IMR-90 (cell line): ENCODE data around the gene EIF3K. TPM values are rescaled to one million over a fixed set of nuclear protein-coding genes. Genes with fewer than 3 reads are reported as not detected.

Source experiments
- ATAC-seq: fragments of 200-7000 bp; cut with Tn5 transposase; 2 replicates; pipeline ENCODE4 v1.9.1; 2020; ENCODE audit warnings: low read depth, mild to moderate bottlenecking, moderate library complexity
- BruUV-seq: library from RNA; stranded (reverse); fragments of 400-500 nt; replicated peaks from 2 replicates; lab custom pipeline; 2021; lab: Mats Ljungman, UMichigan
- CTCF ChIA-PET: fragments of 300-600 bp; formaldehyde crosslinking; extraction: SDS; loops from one replicate; lab custom pipeline; 2021; ENCODE audit warnings: antibody characterized with exemption; lab: Yijun Ruan, JAX
- POLR2A ChIA-PET: fragments of 300-600 bp; sonication (Branson Sonifier 250); formaldehyde crosslinking; loops from one replicate; lab custom pipeline; 2022; ENCODE audit warnings: antibody characterized with exemption; ENCODE audit not compliant: unreplicated experiment; lab: Charles Lee
- DNase-seq: peaks from one replicate; pipeline ENCODE4 v3.0.0; 2013
- H2AFZ ChIP-seq: replicated peaks from 2 replicates; pipeline ENCODE3; 2013; ENCODE audit warnings: low read length, mild to moderate bottlenecking; ENCODE audit not compliant: poor library complexity
- H2AK5ac ChIP-seq: 2 replicates; pipeline ENCODE4 v1.6.1; 2013; ENCODE audit warnings: low read depth, low read length, inconsistent platforms
- H2AK9ac ChIP-seq: replicated peaks from 2 replicates; pipeline ENCODE3; 2013; ENCODE audit warnings: mild to moderate bottlenecking, low read depth, low read length, moderate library complexity; ENCODE audit not compliant: poor library complexity
- H2BK120ac ChIP-seq: 2 replicates; pipeline ENCODE4 v1.6.1; 2013; ENCODE audit warnings: low read depth, low read length, inconsistent platforms
- H2BK15ac ChIP-seq: 3 replicates; pipeline ENCODE4 v1.6.1; 2013; ENCODE audit warnings: low read depth, low read length, inconsistent platforms
- H2BK20ac ChIP-seq: 2 replicates; pipeline ENCODE4 v1.6.1; 2013; ENCODE audit warnings: low read depth, mild to moderate bottlenecking, inconsistent platforms, low read length, moderate library complexity
- H2BK5ac ChIP-seq: 2 replicates; pipeline ENCODE4 v1.6.1; 2013; ENCODE audit warnings: mild to moderate bottlenecking, low read depth, low read length, inconsistent platforms; ENCODE audit not compliant: poor library complexity, severe bottlenecking
- H3K14ac ChIP-seq: replicated peaks from 2 replicates; pipeline ENCODE4 v1.6.1; 2013; ENCODE audit warnings: low read depth, low read length, inconsistent platforms
- H3K18ac ChIP-seq: 2 replicates; pipeline ENCODE4 v1.6.1; 2013; ENCODE audit warnings: low read depth, low read length, control low read depth
- H3K23ac ChIP-seq: 2 replicates; pipeline ENCODE4 v1.6.1; 2013; ENCODE audit warnings: low read depth, low read length, inconsistent platforms
- H3K27ac ChIP-seq: 2 replicates; pipeline ENCODE4 v1.5.1; 2013; ENCODE audit warnings: mild to moderate bottlenecking, control low read depth, low read length; ENCODE audit not compliant: insufficient read depth
- H3K27me3 ChIP-seq: 2 replicates; pipeline ENCODE4 v1.6.1; 2013; ENCODE audit warnings: low read length; ENCODE audit not compliant: control insufficient read depth, insufficient read depth
- H3K36me3 ChIP-seq: 2 replicates; pipeline ENCODE4 v1.6.1; 2013; ENCODE audit warnings: low read length, mixed read lengths; ENCODE audit not compliant: control insufficient read depth, insufficient read depth
- H3K4ac ChIP-seq: 2 replicates; pipeline ENCODE4 v1.6.1; 2013; ENCODE audit warnings: low read depth, low read length, inconsistent platforms
- H3K4me1 ChIP-seq: 2 replicates; pipeline ENCODE4 v1.6.1; 2013; ENCODE audit warnings: low read length, mixed read lengths; ENCODE audit not compliant: control insufficient read depth, insufficient read depth
- H3K4me2 ChIP-seq: 2 replicates; pipeline ENCODE4 v1.6.1; 2013; ENCODE audit warnings: low read depth, mild to moderate bottlenecking, control low read depth, low read length, moderate library complexity
- H3K4me3 ChIP-seq: 2 replicates; pipeline ENCODE4 v1.5.1; 2013; ENCODE audit warnings: low read depth, mild to moderate bottlenecking, control low read depth, low read length, moderate library complexity; ENCODE audit not compliant: insufficient read depth
- H3K56ac ChIP-seq: 2 replicates; pipeline ENCODE4 v1.6.1; 2013; ENCODE audit warnings: low read length, inconsistent platforms; ENCODE audit not compliant: insufficient read depth; ENCODE audit errors: extremely low read depth
- H3K79me1 ChIP-seq, 2 experiments: 2 replicates each; pipeline ENCODE4 v1.6.1; 2013; ENCODE audit warnings: low read length in 2 of 2, inconsistent platforms in 1 of 2, low read depth in 1 of 2
- H3K9ac ChIP-seq: 2 replicates; pipeline ENCODE4 v1.6.1; 2013; ENCODE audit warnings: low read depth, low read length, control low read depth
- H3K9me1 ChIP-seq: 2 replicates; pipeline ENCODE4 v1.6.1; 2013; ENCODE audit warnings: low read length, inconsistent platforms; ENCODE audit not compliant: insufficient read depth
- H3K9me3 ChIP-seq: 2 replicates; pipeline ENCODE4 v1.6.1; 2013; ENCODE audit warnings: low read length; ENCODE audit not compliant: control insufficient read depth, insufficient read depth
- H4K20me1 ChIP-seq: 2 replicates; pipeline ENCODE4 v1.6.1; 2013; ENCODE audit warnings: low read length, inconsistent platforms; ENCODE audit not compliant: insufficient read depth
- H4K5ac ChIP-seq: 2 replicates; pipeline ENCODE4 v1.6.1; 2013; ENCODE audit warnings: mild to moderate bottlenecking, low read depth, low read length, control low read depth
- H4K8ac ChIP-seq, 2 experiments: 2 replicates each; pipeline ENCODE4 v1.6.1; 2013; ENCODE audit warnings: low read depth in 2 of 2, low read length in 2 of 2, control low read depth in 1 of 2, inconsistent platforms in 1 of 2
- H4K91ac ChIP-seq: 2 replicates; pipeline ENCODE4 v1.6.1; 2013; ENCODE audit warnings: low read depth, low read length, inconsistent platforms; ENCODE audit not compliant: insufficient read depth
- CEBPB ChIP-seq: IDR thresholded peaks from 2 replicates; pipeline ENCODE4 v1.6.1; 2012; ENCODE audit warnings: low read depth, low read length, improper control_type of control experiment
- RAD21 ChIP-seq: IDR thresholded peaks from 2 replicates; pipeline ENCODE4 v1.6.1; 2012; ENCODE audit warnings: low read length, improper control_type of control experiment
- WGBS, 2 experiments: methylation state at CpG; one replicate each; pipeline versions ENCODE4 v1.1.5 to v1.1.7; 2013; ENCODE audit warnings: missing lambda C conversion rate in 2 of 2; ENCODE audit not compliant: insufficient read length in 1 of 2; ENCODE audit errors: extremely low coverage in 2 of 2; 5-methylcytosine and 5-hydroxymethylcytosine counted together
- dilution Hi-C: fragments of 300-500 bp; cut with HindIII; formaldehyde crosslinking; loops from one replicate; pipeline ENCODE4 v1.14.3; 2018; ENCODE audit warnings: low sequenced_read_pairs; ENCODE audit not compliant: unreplicated experiment
- in situ Hi-C: fragments of 300-500 bp; cut with MboI; formaldehyde crosslinking; loops from 3 replicates; pipeline ENCODE4 v1.14.3; 2019; ENCODE audit warnings: low sequenced_read_pairs, inconsistent platforms, mixed read lengths
- intact Hi-C: fragments of 100-400 bp; cut with micrococcal nuclease; formaldehyde crosslinking; loops from 2 replicates; pipeline ENCODE4 v1.10.0; 2022
- polyA plus RNA-seq, 3 experiments: library from polyadenylated mRNA; depleted of rRNA; stranded (reverse); fragments of >200 nt; gene quantifications; 2 replicates each; pipeline ENCODE4 v1.2.3, GENCODE V29; 2012; ENCODE audit warnings: low replicate concordance in 1 of 3
- total RNA-seq: library from RNA; depleted of rRNA; stranded (reverse); fragments of >200 nt; gene quantifications from 2 replicates; pipeline ENCODE4 v1.2.3, GENCODE V29; 2012

Gene EIF3K
- total and polyA plus RNA-seq, 2 of the 4 experiments (the other 2 are of a cell fraction): 575 to 1,137 TPM

- DNase-seq: no peak
- no TSS peak for BruUV-seq
- POLR2A ChIA-PET: interaction anchor here (0.6 to 1.0 kb wide), 3 partner anchors 14 to 286 kb away, joined by 3 to 4 read pairs (median 3); no protein-coding TSS in a partner anchor
- CTCF ChIA-PET: interaction anchor here (1.1 kb wide), 1 partner anchor 14 kb away, joined by 3 read pairs; no protein-coding TSS in a partner anchor
- H3K23ac ChIP-seq: peak overlapping the region; percentile 97
- peak overlapping the region; percentile 87 to 91 for H4K8ac ChIP-seq
- H3K79me1 ChIP-seq: peaks cover 0 to 20% of the 10 kb centered on the region in 2 experiments; a peak in 2 of 4 replicates
- peak overlapping the region; percentile 83 for H3K4ac ChIP-seq
- peak overlapping the region; percentile 100 for H3K9ac ChIP-seq
- in situ Hi-C loops (loop anchor here (25.0 kb wide), 1 partner anchor 412 kb away; no protein-coding TSS in a partner anchor), dilution Hi-C loops (no loop called here), intact Hi-C loops (loop anchor here (2.0 to 5.0 kb wide), 2 partner anchors 62 to 283 kb away; partner anchors contain the start of genes MRPS12 and SARS2)
- H2BK120ac ChIP-seq: peak overlapping the region; percentile 75
- no peak for TF ChIP-seq CEBPB
- TF ChIP-seq RAD21: peak; percentile 17; the same call in 1 of the 2 replicates
- H3K56ac ChIP-seq: peak overlapping the region; percentile 97
- 0 out of 2 replicates have a peak, but pooled peaks cover 1% of the 10 kb centered on the region for H3K36me3 ChIP-seq
- peak overlapping the region; percentile 86; the same call in 2 of the 3 replicates for H2BK15ac ChIP-seq
- peak overlapping the region; percentile 93 for H2BK5ac ChIP-seq
- H2AFZ ChIP-seq: peak overlapping the region; percentile 14
- peak overlapping the region; percentile 97 for H2AK5ac ChIP-seq
- peak overlapping the region; percentile 79 for H4K91ac ChIP-seq
- H3K4me1 ChIP-seq: peaks cover 26% of the 10 kb centered on the region
- 2% methylated on average over 10 of the region's 13 CpGs; no CpG with 5 or more reads in 1 of the 2 experiments for WGBS, 2 experiments
- H4K5ac ChIP-seq: peak overlapping the region; percentile 90
- peak overlapping the region; percentile 93 for H3K14ac ChIP-seq
- no peak for ATAC-seq
- H3K18ac ChIP-seq: peak overlapping the region; percentile 93
- peaks cover 14% of the 10 kb centered on the region for H3K9me1 ChIP-seq
- H2BK20ac ChIP-seq: peak overlapping the region; percentile 48
- no peaks in the 10 kb centered on the region for H3K27me3 ChIP-seq
- no peaks in the 10 kb centered on the region for H3K9me3 ChIP-seq
- peaks cover 56% of the 10 kb centered on the region for H4K20me1 ChIP-seq
- H2AK9ac ChIP-seq: peak overlapping the region; percentile 88
- H3K4me3 ChIP-seq: peak overlapping the region; percentile 80
- peak overlapping the region; percentile 91 for H3K27ac ChIP-seq
- peak overlapping the region; percentile 100 for H3K4me2 ChIP-seq
These were observed 29.8 kb downstream of the EIF3K start for GRCh38 chr19:38648769-38649304.
